Activated T-helper 1 cell treated with Interleukin-2 at 50 U/mL for 16 hours (primary cell): Measurements from ENCODE around the gene ADCYAP1R1.

ENCODE experiments used
- DNase-seq: peaks from one replicate; pipeline ENCODE4 v3.0.0-alpha.2; 2020; ENCODE audit warnings: low read depth

Gene ADCYAP1R1

DNA sequence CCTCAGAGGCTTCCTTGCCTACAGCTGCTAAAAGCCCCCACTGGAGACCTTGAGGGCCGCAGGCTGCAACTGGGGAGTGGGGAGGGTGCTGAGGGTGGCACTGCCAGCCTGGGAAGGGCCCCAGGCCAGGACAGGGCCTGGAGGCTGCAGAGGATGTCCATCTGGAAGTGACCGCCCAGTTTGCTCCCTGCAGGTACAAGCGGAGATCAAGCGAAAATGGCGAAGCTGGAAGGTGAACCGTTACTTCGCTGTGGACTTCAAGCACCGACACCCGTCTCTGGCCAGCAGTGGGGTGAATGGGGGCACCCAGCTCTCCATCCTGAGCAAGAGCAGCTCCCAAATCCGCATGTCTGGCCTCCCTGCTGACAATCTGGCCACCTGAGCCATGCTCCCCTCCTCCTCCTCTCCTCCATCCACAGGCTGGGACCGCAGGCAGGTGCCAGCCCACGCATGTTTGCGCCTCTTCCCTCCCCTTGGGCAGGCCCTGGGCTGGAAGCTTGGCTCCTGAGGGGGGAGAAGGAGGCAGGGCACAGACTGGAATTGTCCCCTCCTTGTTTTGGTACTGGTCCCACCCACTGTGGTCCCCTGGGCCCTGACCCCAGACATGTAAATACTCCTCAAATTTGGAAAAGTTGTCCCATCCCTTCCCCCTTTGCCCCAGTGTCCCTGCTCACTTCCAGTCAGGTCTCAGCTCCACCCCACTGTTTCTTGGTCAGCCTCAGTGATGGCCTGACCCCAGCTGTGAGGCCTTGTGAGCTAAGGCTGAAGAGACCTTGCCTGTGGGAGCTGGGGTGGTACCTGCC, 54.4 kb downstream of the ADCYAP1R1 start:
- DNase-seq = no peak

DNA sequence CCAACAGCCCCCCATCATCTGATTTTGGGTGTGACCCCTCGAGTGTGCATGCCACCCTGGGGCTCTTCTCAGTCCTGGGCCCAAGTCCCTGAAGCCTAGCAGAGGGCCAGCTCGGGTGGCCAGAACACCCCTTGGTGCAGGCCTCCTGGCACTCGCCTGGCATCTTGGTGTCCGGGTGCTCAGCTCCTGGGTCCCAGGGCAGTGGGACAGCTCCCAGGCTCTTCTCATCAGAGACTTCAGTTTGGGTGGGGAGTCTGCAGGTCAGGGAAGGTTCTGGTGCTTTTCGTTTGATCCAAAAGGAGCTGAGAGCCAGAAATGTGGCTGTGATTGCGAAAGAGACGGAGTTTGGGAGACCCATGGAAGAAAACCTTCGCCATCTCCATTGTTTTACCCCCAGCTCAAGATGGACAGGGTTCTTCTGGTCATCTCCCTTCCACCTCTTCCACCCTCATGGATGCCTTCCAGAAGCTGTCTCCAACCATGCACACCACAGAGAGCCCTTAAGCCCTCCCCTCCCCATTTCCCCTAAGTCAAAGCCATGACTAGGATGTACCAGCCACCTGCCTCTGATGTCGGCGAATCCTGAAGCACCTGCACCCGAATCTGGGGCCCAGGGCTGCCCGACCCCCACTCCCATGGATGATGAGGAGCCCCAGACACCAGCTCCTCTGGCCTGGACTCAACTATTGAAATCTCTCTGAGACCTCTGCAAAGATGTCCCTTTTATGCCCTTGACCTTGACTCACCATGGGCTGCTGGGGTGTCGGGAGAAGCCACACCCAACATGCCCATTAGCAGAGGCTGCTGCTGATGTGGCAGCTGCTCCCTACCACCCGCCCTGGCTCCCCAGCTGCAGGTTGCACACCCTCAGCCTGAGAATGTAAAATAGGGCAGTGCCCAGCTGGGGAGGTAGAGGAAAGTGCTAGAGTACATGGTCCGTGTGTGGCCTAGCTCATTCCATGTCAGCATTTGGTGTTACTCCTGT, 55.3 kb downstream of the ADCYAP1R1 start:
- DNase-seq = no peak

DNA sequence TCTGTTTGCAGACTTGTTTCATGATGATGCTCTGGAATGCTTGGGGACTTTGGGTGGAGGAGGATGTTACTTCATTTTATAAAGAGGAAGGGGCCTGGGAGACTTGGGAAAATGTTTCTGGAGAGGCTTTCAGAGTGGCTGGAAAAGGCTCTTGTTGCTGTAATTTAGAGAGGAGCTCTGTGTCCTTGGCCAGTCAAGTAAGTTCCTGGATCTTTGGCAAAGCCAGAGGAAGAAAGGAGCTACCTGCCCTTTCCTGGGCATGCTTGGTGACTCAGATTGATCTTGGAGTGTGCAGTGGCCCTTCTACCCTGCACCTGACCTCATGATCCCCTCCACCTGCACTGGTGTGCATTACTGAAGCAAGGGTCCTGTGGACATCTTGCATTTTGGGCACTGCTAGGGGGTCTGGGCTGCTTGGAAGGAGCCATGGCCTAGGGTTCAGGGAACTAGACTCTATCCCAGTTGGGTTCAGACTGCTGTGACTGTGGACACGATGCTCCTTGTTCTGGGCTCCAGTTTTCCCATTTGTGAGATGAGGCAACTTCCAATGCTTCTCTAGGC, 56.1 kb downstream of the ADCYAP1R1 start:
- DNase-seq = no peak

DNA sequence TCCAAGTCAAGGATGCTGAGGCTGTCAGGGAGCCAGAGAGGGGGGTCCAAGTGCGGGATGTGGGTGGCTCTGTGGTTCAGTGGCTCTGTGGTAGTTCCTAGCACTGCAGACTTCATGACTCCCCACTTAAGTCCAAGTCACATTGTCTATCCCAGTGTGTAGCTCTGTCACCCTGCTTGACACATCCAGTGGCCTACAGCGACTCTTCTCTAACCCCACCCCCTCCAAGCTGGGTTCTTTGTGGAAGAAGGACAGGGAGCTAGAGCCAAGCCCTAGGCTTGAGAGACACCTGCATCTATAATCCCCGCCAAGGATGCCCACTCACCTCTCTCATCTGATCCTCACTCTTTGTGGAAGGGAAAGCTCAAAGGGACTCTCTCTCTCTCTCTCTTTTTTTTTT, 57.6 kb downstream of the ADCYAP1R1 start:
- no peak for DNase-seq

DNA sequence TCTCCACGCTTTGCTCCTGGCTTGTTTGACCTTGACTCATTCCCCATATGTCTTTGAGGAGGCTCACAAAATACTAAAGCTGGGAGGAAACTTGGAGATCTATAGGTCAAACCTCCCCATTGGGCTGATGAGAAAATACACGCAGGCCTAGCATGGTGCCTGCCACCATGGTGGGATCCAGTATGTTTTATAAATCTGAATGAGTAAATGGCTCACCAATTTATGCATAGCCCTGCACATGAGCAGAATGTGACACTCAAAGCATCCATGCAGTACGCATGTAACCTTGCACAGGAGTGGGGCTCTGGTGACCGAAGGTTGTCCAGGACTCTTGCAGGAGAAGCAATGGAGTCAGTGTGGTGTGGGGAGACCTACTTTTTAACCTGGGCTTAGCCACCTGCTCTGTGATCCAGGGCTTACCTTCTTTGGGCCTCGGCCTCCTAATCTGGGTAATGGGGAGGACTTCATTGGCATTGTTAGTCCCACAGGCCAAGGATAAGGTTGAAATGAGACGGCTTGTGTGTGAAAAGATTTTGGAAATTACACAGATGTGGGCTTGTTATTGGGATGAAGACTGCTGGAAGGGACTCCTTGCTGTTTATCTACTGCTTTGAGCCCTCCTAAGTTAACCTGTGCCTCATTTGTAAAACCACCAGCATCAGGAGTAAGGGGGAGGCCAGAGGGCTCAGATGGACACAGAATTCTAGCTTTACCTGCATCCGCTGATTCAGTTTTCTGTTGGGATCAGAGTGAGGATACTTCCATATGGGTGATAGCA, 58.4 kb downstream of the ADCYAP1R1 start:
- DNase-seq = no peak

DNA sequence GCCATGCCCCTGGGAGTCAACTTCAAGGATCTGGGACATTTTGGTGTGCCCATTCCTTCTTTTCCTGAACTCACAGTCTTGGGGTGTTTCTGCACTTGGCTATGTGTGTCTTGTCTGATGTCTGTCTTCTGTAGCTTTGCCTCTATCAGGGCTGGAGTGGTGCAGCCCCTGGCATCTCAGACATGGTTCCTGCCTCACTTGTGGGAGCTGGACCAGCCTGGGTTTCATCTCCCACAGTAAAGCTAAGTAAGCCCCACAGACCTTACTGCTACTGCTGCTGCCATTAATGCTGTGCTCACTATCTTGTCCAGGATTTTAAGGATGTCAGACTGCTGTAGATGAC, 59.0 kb downstream of the ADCYAP1R1 start:
- DNase-seq = no peak

DNA sequence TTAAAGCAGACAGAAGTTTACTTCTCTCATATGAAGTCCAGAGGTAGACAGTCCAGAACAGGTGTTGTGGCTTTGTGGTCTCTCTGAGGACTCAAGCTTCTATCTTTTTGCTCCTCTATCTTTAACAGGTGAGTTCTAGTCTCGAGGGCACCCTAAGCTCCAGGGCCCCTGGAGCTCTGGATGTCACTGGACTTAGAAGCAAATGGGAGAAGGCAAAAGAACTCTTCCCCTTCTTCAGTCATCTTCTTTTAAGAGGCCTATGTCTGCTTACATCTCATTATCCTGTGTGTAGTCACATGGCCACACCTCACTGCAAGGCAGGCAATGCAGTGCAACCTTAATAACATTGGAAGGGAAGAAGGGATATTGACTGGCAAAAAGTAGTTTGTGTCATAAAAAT, 61.6 kb downstream of the ADCYAP1R1 start:
- DNase-seq = no peak

DNA sequence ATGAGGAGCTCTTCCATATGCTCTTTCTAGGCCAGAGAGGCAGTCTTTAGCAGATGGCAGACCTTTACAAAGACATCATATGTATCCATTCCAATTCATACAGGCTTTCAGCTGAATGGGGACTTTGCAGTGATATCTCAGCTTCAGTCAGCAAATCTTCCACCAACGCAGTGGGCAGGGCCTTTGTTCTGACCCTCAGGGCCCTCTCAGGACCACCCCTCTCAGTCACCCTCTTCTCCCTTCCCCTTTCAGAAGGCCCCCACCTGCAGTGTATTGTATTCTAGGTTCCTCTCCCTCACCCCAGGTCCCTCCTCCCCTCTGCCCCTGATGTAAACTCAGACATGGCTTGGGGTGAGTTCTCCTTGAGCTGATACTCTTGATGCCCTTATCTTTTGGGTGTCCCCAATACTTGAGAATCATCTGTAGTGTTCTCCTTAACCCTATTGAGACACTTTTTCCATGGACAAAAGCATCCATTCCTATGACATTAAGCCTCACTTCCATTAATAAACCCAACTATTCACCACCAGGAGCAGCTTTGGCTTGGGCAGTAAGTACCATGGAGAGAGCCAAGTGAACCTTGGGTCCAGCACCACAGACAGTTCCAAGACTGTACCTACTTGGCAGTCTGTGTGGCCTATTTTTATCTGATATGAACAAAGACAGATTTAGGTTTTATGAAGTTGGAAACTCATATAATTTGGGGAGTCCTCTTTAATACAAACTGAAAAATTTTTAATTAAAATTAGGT, 62.7 kb downstream of the ADCYAP1R1 start:
- DNase-seq = no peak

DNA sequence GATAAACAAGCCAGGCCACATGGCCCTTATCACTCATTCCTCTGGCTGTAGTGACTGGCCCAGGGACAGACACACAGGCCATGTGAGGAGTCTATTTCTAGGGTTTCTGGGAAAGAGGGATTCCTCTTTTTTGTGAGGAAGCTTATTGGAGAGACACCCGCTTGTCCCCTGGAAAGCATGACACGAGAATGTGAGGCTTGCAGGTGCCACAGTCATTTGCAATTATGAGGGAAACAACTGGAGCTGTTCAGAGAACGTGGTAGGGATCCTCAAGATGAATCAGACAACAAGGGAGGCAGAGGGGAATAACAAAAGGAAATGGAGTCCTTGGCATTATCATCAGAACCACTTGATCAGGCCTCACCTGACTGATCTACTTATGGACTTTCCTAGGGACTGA, 64.5 kb downstream of the ADCYAP1R1 start:
- no peak for DNase-seq

DNA sequence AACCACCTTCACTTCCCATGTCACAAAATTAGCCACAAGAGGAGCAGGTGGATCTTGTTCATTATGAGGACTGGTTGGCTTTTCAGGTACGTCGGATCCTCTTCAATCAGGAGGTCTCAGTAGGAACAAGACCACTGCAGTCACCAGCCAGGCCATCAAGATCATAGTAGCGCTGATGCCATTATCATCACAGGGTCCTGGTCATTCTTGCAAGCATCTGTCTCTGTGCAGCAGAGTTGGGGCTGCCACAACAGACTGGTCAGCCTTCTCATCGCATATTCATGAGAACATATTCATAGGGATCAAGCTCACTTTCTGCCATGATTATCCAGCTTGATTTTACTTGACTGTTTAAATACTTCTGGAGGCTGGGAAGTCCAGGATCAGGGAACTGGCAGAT, 67.1 kb downstream of the ADCYAP1R1 start:
- no peak for DNase-seq

DNA sequence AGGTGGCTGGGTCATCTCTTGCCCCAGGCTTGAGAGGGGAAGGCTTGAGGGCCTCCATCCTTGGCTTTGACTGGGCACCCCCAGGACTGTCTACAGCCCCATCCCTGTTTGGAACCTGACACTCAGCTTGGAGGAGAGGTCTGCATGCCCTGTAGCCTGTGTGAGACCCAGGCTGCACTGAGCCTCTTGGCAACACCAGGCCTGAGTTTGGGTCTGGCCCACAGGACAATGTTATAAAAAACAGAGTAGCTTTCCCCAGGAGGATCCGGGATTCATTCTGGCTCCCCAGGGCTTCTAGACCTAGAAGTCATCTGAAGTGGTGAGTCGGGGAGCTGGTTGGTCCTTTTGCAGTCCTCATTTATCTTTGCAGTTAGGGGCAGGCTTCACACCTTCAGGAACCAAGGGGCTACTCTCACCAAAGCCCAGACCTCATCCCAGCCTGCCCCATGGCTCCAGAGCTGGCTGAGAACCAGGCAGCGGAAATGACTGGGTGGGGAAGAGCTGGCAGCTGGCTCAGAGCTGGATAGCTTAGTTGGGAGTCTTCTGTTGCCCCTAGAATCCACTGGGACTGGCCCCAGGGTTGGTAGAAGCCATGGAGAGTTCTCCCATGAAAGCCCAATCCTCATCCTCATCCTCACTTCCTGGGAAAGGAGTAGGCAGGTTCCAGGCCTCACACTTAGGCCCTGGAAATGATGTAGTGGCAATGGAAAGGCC, 68.8 kb downstream of the ADCYAP1R1 start:
- no peak for DNase-seq

DNA sequence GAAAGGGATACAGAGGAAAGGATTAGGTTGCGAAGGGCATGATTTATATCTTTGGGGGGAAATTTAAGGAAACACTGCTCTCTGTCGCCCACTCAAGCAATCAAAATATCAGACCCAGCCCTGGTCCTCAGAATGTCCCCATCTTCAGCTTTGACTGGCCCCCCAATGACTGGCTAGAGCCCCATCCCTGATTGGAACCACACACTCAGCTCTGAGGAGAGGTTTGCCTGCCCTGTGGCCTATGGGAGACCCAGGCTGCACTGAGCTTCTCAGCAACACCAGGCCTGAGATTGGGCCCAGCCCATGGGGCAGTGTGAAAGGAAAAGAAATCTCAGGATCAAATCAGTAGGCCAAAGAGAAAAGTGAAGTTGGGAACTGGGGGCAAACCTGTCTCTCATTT, 69.5 kb downstream of the ADCYAP1R1 start:
- DNase-seq = no peak

DNA sequence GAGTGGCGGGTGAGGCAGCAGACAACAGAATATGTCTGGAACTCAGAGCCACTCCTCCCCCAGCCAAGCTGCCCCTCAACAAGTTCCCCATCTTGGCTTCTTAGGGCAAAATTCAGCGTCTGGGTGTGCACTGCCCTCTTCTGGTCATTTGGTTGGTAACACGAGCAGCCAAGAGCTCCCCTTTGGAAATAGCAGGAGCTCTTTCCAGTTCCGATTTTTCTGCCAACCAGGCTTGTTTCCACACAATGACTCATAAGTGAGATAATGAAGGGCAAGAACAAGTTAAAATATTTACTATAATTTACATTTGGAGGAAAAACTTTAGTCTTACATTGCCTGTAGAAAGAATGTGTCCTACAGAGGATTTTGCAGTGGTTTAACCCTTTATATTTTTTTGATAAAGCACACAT, 70.5 kb downstream of the ADCYAP1R1 start:
- no peak for DNase-seq

DNA sequence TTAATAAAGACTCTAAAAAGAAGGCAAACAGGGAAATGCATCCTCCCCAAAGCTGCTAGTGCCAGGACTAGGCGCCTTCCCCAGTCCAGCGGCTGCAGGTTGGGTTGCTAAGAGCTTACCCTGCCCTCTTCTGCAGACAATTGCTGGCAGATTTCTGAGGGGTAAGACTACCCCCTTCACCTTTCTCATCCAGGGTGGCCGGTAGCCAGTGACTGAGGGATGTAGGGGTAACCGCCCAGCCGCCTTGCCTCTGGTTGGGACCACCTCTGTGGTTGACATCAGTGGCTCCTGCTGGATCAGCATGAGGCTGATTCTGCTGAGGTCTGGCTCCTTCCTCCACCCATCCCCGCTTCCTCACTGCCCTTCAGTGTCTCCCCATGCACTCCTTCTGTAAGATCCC, 71.2 kb downstream of the ADCYAP1R1 start:
- no peak for DNase-seq

DNA sequence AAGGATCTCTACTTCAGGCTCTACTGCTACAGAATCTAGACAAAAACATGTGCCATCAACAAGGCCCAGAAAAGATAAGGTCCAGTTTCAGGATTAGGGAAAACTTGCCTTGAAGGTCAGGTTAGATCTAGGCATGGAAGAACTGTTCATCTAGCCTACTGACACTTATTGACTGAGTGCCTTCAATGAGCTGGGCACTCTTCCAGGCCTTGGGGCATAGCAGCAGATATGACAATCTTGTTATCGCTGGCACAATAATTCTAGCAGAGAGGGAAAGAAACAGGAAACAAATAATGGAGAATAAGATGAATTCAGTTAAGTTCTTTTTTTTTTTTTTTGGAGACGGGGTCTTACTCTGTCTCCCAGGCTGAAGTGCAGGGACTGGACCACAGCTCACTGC, 71.6 kb downstream of the ADCYAP1R1 start:
- no peak for DNase-seq

DNA sequence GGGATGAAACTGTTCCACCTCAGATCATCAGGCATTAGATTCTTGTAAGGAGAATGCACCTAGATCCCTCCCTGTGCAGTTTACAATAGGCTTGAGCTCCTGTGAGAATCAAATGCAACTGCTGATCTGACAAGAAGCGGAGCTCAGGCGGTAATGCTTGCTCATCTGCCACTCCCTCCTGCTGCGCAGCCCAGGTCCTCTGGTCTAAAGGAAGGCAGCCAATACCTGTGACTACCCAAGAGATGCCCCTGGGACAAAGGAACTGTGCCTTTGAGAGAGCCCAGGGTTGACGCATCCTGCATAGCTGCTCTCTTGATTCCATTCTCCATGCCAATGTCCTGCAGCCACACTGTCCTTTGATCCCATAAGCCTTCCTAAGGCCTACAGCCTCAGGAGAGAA, 73.1 kb downstream of the ADCYAP1R1 start:
- DNase-seq = no peak

DNA sequence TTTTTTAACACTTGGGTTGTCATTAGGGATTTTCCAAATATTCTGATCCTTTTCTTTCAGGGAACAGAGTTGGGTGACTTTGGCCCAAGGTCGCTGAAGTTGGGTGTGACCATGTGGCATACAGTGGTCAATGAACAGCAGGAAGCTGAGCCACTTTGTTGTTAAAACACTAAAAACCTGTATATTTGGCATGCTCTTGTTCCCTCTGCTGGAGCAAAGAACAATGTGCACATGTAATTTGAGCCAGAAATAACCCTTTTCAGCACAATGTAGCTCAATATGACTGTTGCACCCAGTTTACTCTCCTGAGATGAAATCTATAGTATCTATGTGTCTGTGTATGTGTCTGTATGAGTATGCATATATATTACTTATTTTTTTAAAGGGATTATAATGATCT, 74.9 kb downstream of the ADCYAP1R1 start:
- DNase-seq = no peak

DNA sequence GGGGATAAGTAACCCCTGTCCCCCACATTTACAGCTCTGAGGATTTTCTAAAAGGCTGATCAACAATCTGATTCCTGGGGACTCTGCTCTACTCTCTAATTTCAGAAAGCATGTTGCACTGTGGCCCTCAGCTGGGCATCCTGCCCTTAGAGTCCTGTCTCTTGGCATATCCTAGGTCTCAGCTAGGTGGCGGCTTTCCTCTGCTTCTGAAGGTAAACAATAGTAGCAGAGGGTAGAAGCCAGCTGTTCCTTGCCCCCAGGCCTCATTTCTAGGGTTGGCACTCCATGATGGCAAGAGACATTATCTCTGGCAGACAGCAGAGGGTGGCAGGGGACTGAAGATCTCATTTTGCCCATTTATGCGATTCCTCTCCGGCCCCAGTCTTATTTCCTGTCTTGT, 77.0 kb downstream of the ADCYAP1R1 start:
- no peak for DNase-seq

DNA sequence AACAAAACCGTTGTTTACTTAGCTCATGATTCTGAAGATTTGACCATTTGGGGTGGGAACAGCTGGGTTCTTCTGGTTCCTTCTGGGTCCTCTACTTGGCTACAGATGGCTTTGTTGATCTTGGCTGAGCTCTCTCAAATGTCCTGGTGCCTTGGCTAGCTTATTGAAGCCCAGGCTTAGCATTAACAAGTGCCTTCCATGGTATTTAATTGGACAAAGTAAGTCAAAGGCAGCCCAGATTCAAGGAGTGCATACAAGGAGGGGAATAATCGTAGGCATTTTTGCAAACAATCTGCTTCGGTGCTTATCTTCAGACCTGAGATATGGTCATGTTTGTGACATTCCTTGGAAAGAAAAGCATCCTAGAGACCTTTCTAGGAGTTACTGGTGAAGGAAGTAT, 81.4 kb downstream of the ADCYAP1R1 start:
- DNase-seq = no peak

DNA sequence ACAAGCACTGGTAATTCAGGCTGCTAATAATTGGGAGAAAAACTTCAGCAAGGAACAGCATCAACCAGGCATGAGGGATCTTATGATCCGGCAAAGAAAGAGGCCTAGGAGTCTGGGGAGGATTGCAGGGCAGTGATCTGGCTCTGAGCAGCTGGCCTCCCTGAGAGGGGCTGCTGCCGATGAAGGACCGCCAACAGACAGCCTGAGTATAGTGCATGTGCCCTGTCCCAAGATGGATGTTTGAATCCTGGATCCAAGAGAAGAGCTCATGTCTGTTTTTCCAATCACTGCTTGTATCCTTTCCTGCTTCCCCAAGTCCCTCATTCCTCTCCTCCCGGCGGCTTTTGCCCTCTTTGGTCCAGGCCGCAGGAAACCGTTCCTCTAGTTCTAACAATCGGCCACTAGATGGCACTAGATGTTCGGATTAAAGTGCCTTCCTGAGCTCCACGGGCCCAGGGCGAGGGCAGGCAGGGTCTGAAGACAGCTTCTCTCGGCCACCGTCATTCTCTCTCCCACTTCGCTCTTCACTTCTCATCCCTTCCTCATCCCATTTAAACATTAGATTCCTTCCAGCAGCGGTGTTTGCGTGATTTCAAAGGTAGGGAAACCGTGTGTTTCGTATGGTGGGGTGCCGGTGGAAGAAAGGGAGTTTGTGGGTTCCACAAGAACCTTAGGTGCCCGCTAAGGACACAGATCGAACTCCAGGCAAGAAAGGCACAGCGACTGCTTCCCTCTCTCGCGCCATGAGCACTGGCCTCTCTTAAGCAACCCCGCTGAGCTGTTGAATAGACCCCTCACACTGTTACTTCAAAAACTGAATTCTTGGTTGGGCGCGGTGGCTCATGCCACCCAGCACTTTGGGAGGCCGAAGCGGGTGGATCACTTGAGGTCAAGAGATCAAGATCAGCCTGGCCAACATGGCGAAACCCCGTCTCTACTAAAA, 82.4 kb downstream of the ADCYAP1R1 start:
- DNase-seq = no peak
